Measurements from ENCODE around the gene EEFSEC.

GRCh38 chr3:128455116-128455515 lies 301.8 kb downstream of the EEFSEC start:
- TF ChIP-seq POLR2A (IDR thresholded peaks at IDR 0.05; ENCODE audit: control extremely low read depth in 1 of 2, low read depth in 2 of 2, low read length in 2 of 2): no peak
- TF ChIP-seq EZH2 (IDR thresholded peaks at IDR 0.05; ENCODE audit: low read depth, low read length, severe bottlenecking): no peak
- no peak for TF ChIP-seq TAF7 (optimal IDR thresholded peaks at IDR 0.05; ENCODE audit: borderline replicate concordance, low read depth, low read length)
- TF ChIP-seq, protein P1, sequence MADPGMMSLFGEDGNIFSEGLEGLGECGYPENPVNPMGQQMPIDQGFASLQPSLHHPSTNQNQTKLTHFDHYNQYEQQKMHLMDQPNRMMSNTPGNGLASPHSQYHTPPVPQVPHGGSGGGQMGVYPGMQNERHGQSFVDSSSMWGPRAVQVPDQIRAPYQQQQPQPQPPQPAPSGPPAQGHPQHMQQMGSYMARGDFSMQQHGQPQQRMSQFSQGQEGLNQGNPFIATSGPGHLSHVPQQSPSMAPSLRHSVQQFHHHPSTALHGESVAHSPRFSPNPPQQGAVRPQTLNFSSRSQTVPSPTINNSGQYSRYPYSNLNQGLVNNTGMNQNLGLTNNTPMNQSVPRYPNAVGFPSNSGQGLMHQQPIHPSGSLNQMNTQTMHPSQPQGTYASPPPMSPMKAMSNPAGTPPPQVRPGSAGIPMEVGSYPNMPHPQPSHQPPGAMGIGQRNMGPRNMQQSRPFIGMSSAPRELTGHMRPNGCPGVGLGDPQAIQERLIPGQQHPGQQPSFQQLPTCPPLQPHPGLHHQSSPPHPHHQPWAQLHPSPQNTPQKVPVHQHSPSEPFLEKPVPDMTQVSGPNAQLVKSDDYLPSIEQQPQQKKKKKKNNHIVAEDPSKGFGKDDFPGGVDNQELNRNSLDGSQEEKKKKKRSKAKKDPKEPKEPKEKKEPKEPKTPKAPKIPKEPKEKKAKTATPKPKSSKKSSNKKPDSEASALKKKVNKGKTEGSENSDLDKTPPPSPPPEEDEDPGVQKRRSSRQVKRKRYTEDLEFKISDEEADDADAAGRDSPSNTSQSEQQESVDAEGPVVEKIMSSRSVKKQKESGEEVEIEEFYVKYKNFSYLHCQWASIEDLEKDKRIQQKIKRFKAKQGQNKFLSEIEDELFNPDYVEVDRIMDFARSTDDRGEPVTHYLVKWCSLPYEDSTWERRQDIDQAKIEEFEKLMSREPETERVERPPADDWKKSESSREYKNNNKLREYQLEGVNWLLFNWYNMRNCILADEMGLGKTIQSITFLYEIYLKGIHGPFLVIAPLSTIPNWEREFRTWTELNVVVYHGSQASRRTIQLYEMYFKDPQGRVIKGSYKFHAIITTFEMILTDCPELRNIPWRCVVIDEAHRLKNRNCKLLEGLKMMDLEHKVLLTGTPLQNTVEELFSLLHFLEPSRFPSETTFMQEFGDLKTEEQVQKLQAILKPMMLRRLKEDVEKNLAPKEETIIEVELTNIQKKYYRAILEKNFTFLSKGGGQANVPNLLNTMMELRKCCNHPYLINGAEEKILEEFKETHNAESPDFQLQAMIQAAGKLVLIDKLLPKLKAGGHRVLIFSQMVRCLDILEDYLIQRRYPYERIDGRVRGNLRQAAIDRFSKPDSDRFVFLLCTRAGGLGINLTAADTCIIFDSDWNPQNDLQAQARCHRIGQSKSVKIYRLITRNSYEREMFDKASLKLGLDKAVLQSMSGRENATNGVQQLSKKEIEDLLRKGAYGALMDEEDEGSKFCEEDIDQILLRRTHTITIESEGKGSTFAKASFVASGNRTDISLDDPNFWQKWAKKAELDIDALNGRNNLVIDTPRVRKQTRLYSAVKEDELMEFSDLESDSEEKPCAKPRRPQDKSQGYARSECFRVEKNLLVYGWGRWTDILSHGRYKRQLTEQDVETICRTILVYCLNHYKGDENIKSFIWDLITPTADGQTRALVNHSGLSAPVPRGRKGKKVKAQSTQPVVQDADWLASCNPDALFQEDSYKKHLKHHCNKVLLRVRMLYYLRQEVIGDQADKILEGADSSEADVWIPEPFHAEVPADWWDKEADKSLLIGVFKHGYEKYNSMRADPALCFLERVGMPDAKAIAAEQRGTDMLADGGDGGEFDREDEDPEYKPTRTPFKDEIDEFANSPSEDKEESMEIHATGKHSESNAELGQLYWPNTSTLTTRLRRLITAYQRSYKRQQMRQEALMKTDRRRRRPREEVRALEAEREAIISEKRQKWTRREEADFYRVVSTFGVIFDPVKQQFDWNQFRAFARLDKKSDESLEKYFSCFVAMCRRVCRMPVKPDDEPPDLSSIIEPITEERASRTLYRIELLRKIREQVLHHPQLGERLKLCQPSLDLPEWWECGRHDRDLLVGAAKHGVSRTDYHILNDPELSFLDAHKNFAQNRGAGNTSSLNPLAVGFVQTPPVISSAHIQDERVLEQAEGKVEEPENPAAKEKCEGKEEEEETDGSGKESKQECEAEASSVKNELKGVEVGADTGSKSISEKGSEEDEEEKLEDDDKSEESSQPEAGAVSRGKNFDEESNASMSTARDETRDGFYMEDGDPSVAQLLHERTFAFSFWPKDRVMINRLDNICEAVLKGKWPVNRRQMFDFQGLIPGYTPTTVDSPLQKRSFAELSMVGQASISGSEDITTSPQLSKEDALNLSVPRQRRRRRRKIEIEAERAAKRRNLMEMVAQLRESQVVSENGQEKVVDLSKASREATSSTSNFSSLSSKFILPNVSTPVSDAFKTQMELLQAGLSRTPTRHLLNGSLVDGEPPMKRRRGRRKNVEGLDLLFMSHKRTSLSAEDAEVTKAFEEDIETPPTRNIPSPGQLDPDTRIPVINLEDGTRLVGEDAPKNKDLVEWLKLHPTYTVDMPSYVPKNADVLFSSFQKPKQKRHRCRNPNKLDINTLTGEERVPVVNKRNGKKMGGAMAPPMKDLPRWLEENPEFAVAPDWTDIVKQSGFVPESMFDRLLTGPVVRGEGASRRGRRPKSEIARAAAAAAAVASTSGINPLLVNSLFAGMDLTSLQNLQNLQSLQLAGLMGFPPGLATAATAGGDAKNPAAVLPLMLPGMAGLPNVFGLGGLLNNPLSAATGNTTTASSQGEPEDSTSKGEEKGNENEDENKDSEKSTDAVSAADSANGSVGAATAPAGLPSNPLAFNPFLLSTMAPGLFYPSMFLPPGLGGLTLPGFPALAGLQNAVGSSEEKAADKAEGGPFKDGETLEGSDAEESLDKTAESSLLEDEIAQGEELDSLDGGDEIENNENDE (IDR thresholded peaks at IDR 0.05; ENCODE audit: insufficient replicate concordance, low read length): no peak
- TF ChIP-seq, protein P2, sequence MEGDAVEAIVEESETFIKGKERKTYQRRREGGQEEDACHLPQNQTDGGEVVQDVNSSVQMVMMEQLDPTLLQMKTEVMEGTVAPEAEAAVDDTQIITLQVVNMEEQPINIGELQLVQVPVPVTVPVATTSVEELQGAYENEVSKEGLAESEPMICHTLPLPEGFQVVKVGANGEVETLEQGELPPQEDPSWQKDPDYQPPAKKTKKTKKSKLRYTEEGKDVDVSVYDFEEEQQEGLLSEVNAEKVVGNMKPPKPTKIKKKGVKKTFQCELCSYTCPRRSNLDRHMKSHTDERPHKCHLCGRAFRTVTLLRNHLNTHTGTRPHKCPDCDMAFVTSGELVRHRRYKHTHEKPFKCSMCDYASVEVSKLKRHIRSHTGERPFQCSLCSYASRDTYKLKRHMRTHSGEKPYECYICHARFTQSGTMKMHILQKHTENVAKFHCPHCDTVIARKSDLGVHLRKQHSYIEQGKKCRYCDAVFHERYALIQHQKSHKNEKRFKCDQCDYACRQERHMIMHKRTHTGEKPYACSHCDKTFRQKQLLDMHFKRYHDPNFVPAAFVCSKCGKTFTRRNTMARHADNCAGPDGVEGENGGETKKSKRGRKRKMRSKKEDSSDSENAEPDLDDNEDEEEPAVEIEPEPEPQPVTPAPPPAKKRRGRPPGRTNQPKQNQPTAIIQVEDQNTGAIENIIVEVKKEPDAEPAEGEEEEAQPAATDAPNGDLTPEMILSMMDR (IDR thresholded peaks at IDR 0.05; ENCODE audit: control extremely low read depth in 1 of 3, insufficient read depth in 1 of 3, low read depth in 1 of 3, low read length in 3 of 3): no peak
- no peak for TF ChIP-seq MAX (IDR thresholded peaks at IDR 0.05)
- TF ChIP-seq, protein P3, sequence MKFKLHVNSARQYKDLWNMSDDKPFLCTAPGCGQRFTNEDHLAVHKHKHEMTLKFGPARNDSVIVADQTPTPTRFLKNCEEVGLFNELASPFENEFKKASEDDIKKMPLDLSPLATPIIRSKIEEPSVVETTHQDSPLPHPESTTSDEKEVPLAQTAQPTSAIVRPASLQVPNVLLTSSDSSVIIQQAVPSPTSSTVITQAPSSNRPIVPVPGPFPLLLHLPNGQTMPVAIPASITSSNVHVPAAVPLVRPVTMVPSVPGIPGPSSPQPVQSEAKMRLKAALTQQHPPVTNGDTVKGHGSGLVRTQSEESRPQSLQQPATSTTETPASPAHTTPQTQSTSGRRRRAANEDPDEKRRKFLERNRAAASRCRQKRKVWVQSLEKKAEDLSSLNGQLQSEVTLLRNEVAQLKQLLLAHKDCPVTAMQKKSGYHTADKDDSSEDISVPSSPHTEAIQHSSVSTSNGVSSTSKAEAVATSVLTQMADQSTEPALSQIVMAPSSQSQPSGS (IDR thresholded peaks at IDR 0.05; ENCODE audit: low read length): no peak
- no peak for TF ChIP-seq TCF12 (IDR thresholded peaks at IDR 0.05; ENCODE audit: low read depth, low read length)
- TF ChIP-seq YY1 (IDR thresholded peaks at IDR 0.05; ENCODE audit: low read depth, low read length): no peak
- no peak for TF ChIP-seq RFX5 (IDR thresholded peaks at IDR 0.05; ENCODE audit: borderline replicate concordance, low read depth, low read length)
- TF ChIP-seq SUZ12 (IDR thresholded peaks at IDR 0.05; ENCODE audit: low read length): no peak
- TF ChIP-seq EP300 (IDR thresholded peaks at IDR 0.05; ENCODE audit: borderline replicate concordance in 1 of 2, low read depth in 2 of 2, low read length in 2 of 2): no peak
- no peak for TF ChIP-seq ZNF274 (IDR thresholded peaks at IDR 0.05; ENCODE audit: borderline replicate concordance, extremely low read depth, low read length)
